Mesenchymal stem cell (in vitro differentiated cells and primary cell): Measurements from ENCODE around the gene HCN4.

Source experiments
- DNase-seq: peaks from one replicate; pipeline ENCODE4 v3.0.0-alpha.2; 2013
- H2AFZ ChIP-seq: one replicate; pipeline ENCODE4 v1.6.1; 2013; ENCODE audit warnings: low read depth, mild to moderate bottlenecking, control low read depth, inconsistent platforms, low read length, moderate library complexity
- H2AK5ac ChIP-seq: 2 replicates; pipeline ENCODE4 v1.6.1; 2013; ENCODE audit warnings: low read length, moderate library complexity, mild to moderate bottlenecking, inconsistent platforms; ENCODE audit not compliant: severe bottlenecking
- H2BK120ac ChIP-seq: one replicate; pipeline ENCODE4 v1.6.1; 2013; ENCODE audit warnings: low read depth, mild to moderate bottlenecking, inconsistent platforms, low read length, moderate library complexity
- H2BK12ac ChIP-seq, 2 experiments: one replicate each; pipeline ENCODE4 v1.6.1; 2013; ENCODE audit warnings: inconsistent platforms in 2 of 2, low read length in 2 of 2, mild to moderate bottlenecking in 2 of 2, moderate library complexity in 2 of 2, control low read depth in 1 of 2
- H2BK15ac ChIP-seq: one replicate; pipeline ENCODE4 v1.6.1; 2013; ENCODE audit warnings: mild to moderate bottlenecking, low read depth, inconsistent platforms; ENCODE audit not compliant: poor library complexity, severe bottlenecking
- H2BK5ac ChIP-seq: 2 replicates; pipeline ENCODE4 v1.6.1; 2013; ENCODE audit warnings: low read depth, mild to moderate bottlenecking, low read length, control low read depth, inconsistent platforms; ENCODE audit not compliant: poor library complexity, severe bottlenecking
- H3K14ac ChIP-seq, 2 experiments: one replicate each; pipeline ENCODE4 v1.6.1; 2013; ENCODE audit warnings: inconsistent platforms in 2 of 2, low read length in 2 of 2, control low read depth in 1 of 2, mild to moderate bottlenecking in 1 of 2, moderate library complexity in 1 of 2
- H3K18ac ChIP-seq, 2 experiments: one replicate each; pipeline ENCODE4 v1.6.1; 2013; ENCODE audit warnings: inconsistent platforms in 2 of 2, low read length in 2 of 2, control low read depth in 1 of 2, low read depth in 1 of 2, mild to moderate bottlenecking in 1 of 2
- H3K23ac ChIP-seq, 2 experiments: one replicate each; pipeline ENCODE4 v1.6.1; 2013; ENCODE audit warnings: inconsistent platforms in 2 of 2, low read length in 2 of 2, mild to moderate bottlenecking in 2 of 2, moderate library complexity in 2 of 2, control low read depth in 1 of 2
- H3K27ac ChIP-seq: 2 replicates; pipeline ENCODE4 v1.5.1; 2013; ENCODE audit warnings: mild to moderate bottlenecking, moderate library complexity, low read length, control low read depth, inconsistent platforms; ENCODE audit not compliant: poor library complexity, severe bottlenecking
- H3K27me3 ChIP-seq, 2 experiments: 2 replicates each; pipeline versions ENCODE4 v1.6.1 to v1.7.0; 2013; ENCODE audit warnings: low read length in 2 of 2, mild to moderate bottlenecking in 2 of 2, moderate library complexity in 2 of 2, control low read depth in 1 of 2, inconsistent platforms in 1 of 2; ENCODE audit not compliant: control insufficient read depth in 1 of 2, insufficient read depth in 1 of 2
- H3K36me3 ChIP-seq, 2 experiments: 2 replicates each; pipeline versions ENCODE4 v1.6.1 to v1.7.0; 2013; ENCODE audit warnings: low read length in 2 of 2, control low read depth in 1 of 2, inconsistent platforms in 1 of 2, low read depth in 1 of 2, mild to moderate bottlenecking in 1 of 2; ENCODE audit not compliant: insufficient read depth in 2 of 2, control insufficient read depth in 1 of 2
- H3K4ac ChIP-seq, 2 experiments: one replicate each; pipeline ENCODE4 v1.6.1; 2013; ENCODE audit warnings: inconsistent platforms in 2 of 2, low read length in 2 of 2, mild to moderate bottlenecking in 2 of 2, moderate library complexity in 2 of 2, control low read depth in 1 of 2, low read depth in 1 of 2
- H3K4me1 ChIP-seq: 2 replicates; pipeline ENCODE4 v1.6.1; 2013; ENCODE audit warnings: low read depth, low read length, control low read depth; ENCODE audit not compliant: control insufficient read depth, insufficient read depth
- H3K4me2 ChIP-seq: 2 replicates; pipeline ENCODE4 v1.6.1; 2013; ENCODE audit warnings: low read length, mild to moderate bottlenecking, inconsistent platforms; ENCODE audit not compliant: poor library complexity, severe bottlenecking
- H3K4me3 ChIP-seq, 2 experiments: 2 replicates each; pipeline versions ENCODE4 v1.5.1 to v1.7.0; 2013; ENCODE audit warnings: low read length in 2 of 2, mild to moderate bottlenecking in 2 of 2, control low read depth in 1 of 2, low read depth in 1 of 2; ENCODE audit not compliant: insufficient read depth in 1 of 2
- H3K79me1 ChIP-seq: replicated peaks from 2 replicates; pipeline ENCODE4 v1.6.1; 2013; ENCODE audit warnings: mild to moderate bottlenecking, control low read depth, low read length, inconsistent platforms; ENCODE audit not compliant: poor library complexity, severe bottlenecking
- H3K9ac ChIP-seq: 2 replicates; pipeline ENCODE4 v1.7.0; 2013; ENCODE audit warnings: mild to moderate bottlenecking, low read length, moderate library complexity
- H3K9me3 ChIP-seq: 2 replicates; pipeline ENCODE4 v1.7.0; 2013; ENCODE audit warnings: mild to moderate bottlenecking, low read length; ENCODE audit not compliant: control insufficient read depth
- H4K8ac ChIP-seq: one replicate; pipeline ENCODE4 v1.6.1; 2013; ENCODE audit warnings: inconsistent platforms, mild to moderate bottlenecking, low read length, moderate library complexity
- H4K91ac ChIP-seq: one replicate; pipeline ENCODE4 v1.6.1; 2013; ENCODE audit warnings: mild to moderate bottlenecking, low read length, inconsistent platforms
- WGBS: methylation state at CpG from one replicate; pipeline ENCODE4 v1.1.7; 2013; ENCODE audit warnings: mixed read lengths; 5-methylcytosine and 5-hydroxymethylcytosine counted together

HCN4 gene

GRCh38 chr15:73398861-73399260 lies 30.1 kb upstream of the HCN4 start:
- 88% methylated on average over 4 of the region's 4 CpGs for WGBS
- H3K18ac ChIP-seq: no peak overlapping the region
- H3K79me1 ChIP-seq: no peaks in the 10 kb centered on the region
- no peak for DNase-seq
- H4K91ac ChIP-seq: no peak overlapping the region
- H3K36me3 ChIP-seq: no peaks in the 10 kb centered on the region
- no peak overlapping the region for H2BK120ac ChIP-seq
- no peak overlapping the region for H2BK12ac ChIP-seq
- no peak overlapping the region for H3K14ac ChIP-seq
- no peaks in the 10 kb centered on the region for H3K4me1 ChIP-seq
- no peak overlapping the region for H2AK5ac ChIP-seq
- no peak overlapping the region for H3K23ac ChIP-seq
- no peak overlapping the region for H2BK15ac ChIP-seq
- no peak overlapping the region for H3K4me2 ChIP-seq
- H3K4me3 ChIP-seq: no peak overlapping the region
- H4K8ac ChIP-seq: no peak overlapping the region
- no peak overlapping the region for H2AFZ ChIP-seq
- H3K9me3 ChIP-seq: no peaks in the 10 kb centered on the region
- H2BK5ac ChIP-seq: no peak overlapping the region
- no peak overlapping the region for H3K27ac ChIP-seq
- no peak overlapping the region for H3K9ac ChIP-seq
- no peak overlapping the region for H3K4ac ChIP-seq
- H3K27me3 ChIP-seq: peaks cover 33 to 34% of the 10 kb centered on the region in 2 experiments

DNA sequence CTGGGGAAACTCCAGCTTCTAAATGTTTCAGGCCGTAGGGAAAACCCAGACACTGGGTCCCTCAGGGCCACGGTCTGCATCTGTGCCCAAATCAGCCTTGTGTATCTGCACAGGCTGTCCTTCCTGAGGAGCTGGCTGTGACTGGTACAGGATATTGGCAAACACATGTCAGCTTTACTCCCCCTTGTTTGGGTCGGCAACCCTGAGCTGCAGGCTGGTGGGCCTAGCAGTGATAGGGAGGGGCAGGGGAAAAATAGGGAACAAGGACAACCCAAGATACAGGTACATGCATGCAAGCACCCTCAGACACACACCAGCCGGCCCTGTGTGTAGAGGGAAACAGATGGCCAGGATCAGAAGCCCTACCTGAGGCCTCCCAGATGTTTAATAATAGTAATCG lies 28.7 kb upstream of the HCN4 start:
- H3K79me1 ChIP-seq: no peaks in the 10 kb centered on the region
- no peak overlapping the region for H3K4me2 ChIP-seq
- H3K9me3 ChIP-seq: no peaks in the 10 kb centered on the region
- H4K8ac ChIP-seq: no peak overlapping the region
- H3K36me3 ChIP-seq: no peaks in the 10 kb centered on the region
- no peak overlapping the region for H2AFZ ChIP-seq
- WGBS: 84% methylated on average over 5 of the region's 5 CpGs
- H3K9ac ChIP-seq: no peak overlapping the region
- H3K23ac ChIP-seq: no peak overlapping the region
- peak overlapping the region in 1 of 2 experiments; percentile 87 for H3K14ac ChIP-seq
- H2BK5ac ChIP-seq: no peak overlapping the region
- no peaks in the 10 kb centered on the region for H3K4me1 ChIP-seq
- DNase-seq: no peak
- no peak overlapping the region for H3K27ac ChIP-seq
- H2BK120ac ChIP-seq: no peak overlapping the region
- H2BK15ac ChIP-seq: no peak overlapping the region
- no peak overlapping the region for H3K18ac ChIP-seq
- peaks cover 45 to 47% of the 10 kb centered on the region in 2 experiments for H3K27me3 ChIP-seq
- no peak overlapping the region for H4K91ac ChIP-seq
- H2AK5ac ChIP-seq: no peak overlapping the region
- H2BK12ac ChIP-seq: no peak overlapping the region
- no peak overlapping the region for H3K4ac ChIP-seq
- no peak overlapping the region for H3K4me3 ChIP-seq

DNA sequence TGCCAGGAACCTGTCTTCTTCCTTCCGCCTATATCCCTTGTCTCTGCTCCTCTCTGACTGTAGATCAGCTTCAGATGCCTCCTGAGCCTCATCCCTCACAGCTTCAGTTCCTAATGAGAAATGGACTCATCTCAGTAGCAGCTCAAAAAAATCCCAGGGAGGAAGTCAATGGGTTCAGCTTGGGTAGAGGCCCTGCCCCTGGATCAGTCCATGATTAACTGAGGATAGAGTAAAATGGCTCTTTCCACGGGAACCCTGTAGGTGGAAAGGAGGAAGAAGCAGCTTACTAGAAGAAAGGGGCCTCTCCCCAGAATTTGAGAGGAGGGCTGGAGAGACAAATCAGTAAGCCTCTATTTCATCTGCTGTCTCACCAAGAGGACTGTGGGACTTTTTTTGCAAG lies 26.9 kb upstream of the HCN4 start:
- Histone ChIP-seq H3K27me3 (peaks cover 51 to 52% of the 10 kb centered on the region in 2 experiments), H3K14ac (no peak overlapping the region), H3K79me1 (no peaks in the 10 kb centered on the region), H3K4me1 (no peaks in the 10 kb centered on the region), H2AFZ (no peak overlapping the region), H2AK5ac (no peak overlapping the region), H3K36me3 (no peaks in the 10 kb centered on the region), H2BK12ac (no peak overlapping the region), H3K9me3 (no peaks in the 10 kb centered on the region), H3K4me3 (no peak overlapping the region), H2BK15ac (no peak overlapping the region), H3K4me2 (no peak overlapping the region), H3K23ac (no peak overlapping the region), H4K91ac (no peak overlapping the region), H3K18ac (no peak overlapping the region), H3K4ac (no peak overlapping the region), H2BK5ac (no peak overlapping the region), H3K9ac (no peak overlapping the region), H4K8ac (no peak overlapping the region), H3K27ac (no peak overlapping the region), H2BK120ac (no peak overlapping the region)
- no peak for DNase-seq
- 93% methylated on average over 2 of the region's 2 CpGs for WGBS

DNA sequence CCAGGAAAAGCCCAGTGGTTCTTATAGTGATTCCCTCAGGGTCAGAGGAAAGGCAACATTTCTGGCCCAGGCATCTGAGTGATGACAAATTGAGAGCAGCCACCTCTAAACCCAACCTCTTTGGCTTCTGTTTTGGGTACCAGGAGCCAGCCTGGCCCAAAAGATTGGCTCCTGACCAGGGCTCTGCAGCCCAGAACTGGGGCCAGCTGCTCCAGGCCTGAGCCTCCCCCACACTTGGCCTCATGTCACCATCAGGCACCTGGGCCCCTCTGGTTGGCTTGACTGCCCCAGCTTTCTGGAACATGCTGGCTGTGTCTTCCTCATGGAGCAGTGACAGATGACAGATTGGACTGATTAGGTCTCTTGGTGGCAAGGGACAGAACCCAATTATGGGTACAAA lies 26.0 kb upstream of the HCN4 start:
- H4K91ac ChIP-seq: no peak overlapping the region
- H3K18ac ChIP-seq: no peak overlapping the region
- H3K9me3 ChIP-seq: no peaks in the 10 kb centered on the region
- H3K4me2 ChIP-seq: no peak overlapping the region
- H3K4me3 ChIP-seq: no peak overlapping the region
- no peak overlapping the region for H2BK5ac ChIP-seq
- no peak overlapping the region for H3K4ac ChIP-seq
- no peaks in the 10 kb centered on the region for H3K36me3 ChIP-seq
- peaks cover 52 to 56% of the 10 kb centered on the region in 2 experiments for H3K27me3 ChIP-seq
- H2AK5ac ChIP-seq: no peak overlapping the region
- no peak overlapping the region for H2AFZ ChIP-seq
- no peaks in the 10 kb centered on the region for H3K79me1 ChIP-seq
- no peak for DNase-seq
- H4K8ac ChIP-seq: no peak overlapping the region
- H2BK120ac ChIP-seq: no peak overlapping the region
- no peak overlapping the region for H2BK12ac ChIP-seq
- H3K27ac ChIP-seq: no peak overlapping the region
- no peak overlapping the region for H3K23ac ChIP-seq
- H3K9ac ChIP-seq: no peak overlapping the region
- no peaks in the 10 kb centered on the region for H3K4me1 ChIP-seq
- no peak overlapping the region for H2BK15ac ChIP-seq
- H3K14ac ChIP-seq: no peak overlapping the region
